K562 (cell line): ENCODE data around the gene HEATR9. TPM values are rescaled to one million over a fixed set of nuclear protein-coding genes. Genes with fewer than 3 reads are reported as not detected.

ENCODE experiments used
- ARID1B ChIP-seq: fragments of 450-650 bp; IDR thresholded peaks from 2 replicates; pipeline ENCODE4 v1.6.1; 2016; ENCODE audit warnings: antibody characterized with exemption, mild to moderate bottlenecking, inconsistent platforms
- BRCA1 ChIP-seq, 2 experiments: fragments of 450-650 bp in 1 of 2; sonication (generic) in 1 of 2; formaldehyde crosslinking in 1 of 2; IDR thresholded peaks; 2 replicates each; pipeline versions ENCODE4 v1.5.0 to v1.6.1; 2017 to 2020; ENCODE audit warnings: mild to moderate bottlenecking in 1 of 2, missing genetic modification reagents in 1 of 2
- BRD9 ChIP-seq: fragments of 450-650 bp; IDR thresholded peaks from 2 replicates; pipeline ENCODE4 v1.6.1; 2018; ENCODE audit warnings: low read depth; ENCODE audit not compliant: partially characterized antibody
- CC2D1A ChIP-seq: fragments of 450-650 bp; IDR thresholded peaks from 2 replicates; pipeline ENCODE4 v1.6.1; 2017; ENCODE audit warnings: mild to moderate bottlenecking
- CREB1 ChIP-seq, 2 experiments: sonication (generic) in 1 of 2; formaldehyde crosslinking in 1 of 2; IDR thresholded peaks; 2 replicates each; pipeline versions ENCODE4 v1.6.1 to v1.8.0; 2012 to 2022; ENCODE audit warnings: inconsistent platforms in 1 of 2, mild to moderate bottlenecking in 1 of 2, missing genetic modification reagents in 1 of 2, moderate library complexity in 1 of 2
- CUX1 ChIP-seq: fragments of 200-800 bp; sonication (Bioruptor generic); IDR thresholded peaks from 2 replicates; pipeline ENCODE4 v1.6.1; 2016; ENCODE audit warnings: missing genetic modification characterization, missing compliant biosample characterization
- ELF4 ChIP-seq: fragments of 450-650 bp; formaldehyde crosslinking; IDR thresholded peaks from 2 replicates; pipeline ENCODE4 v1.4.0; 2022; ENCODE audit warnings: missing genetic modification characterization
- EP300 ChIP-seq: IDR thresholded peaks from 2 replicates; pipeline ENCODE4 v1.6.1; 2012; ENCODE audit warnings: low read length, improper control_type of control experiment
- GATA2 ChIP-seq: sonication (generic); formaldehyde crosslinking; IDR thresholded peaks from 2 replicates; pipeline ENCODE4 v1.4.0; 2020; ENCODE audit warnings: mild to moderate bottlenecking, missing genetic modification reagents
- HDAC1 ChIP-seq, 2 experiments: fragments of 450-650 bp; IDR thresholded peaks; 2 replicates each; pipeline ENCODE4 v1.6.1; 2016 to 2017; ENCODE audit warnings: inconsistent platforms in 1 of 2, mild to moderate bottlenecking in 1 of 2, moderate library complexity in 1 of 2
- HLTF ChIP-seq: fragments of 450-650 bp; IDR thresholded peaks from 2 replicates; pipeline ENCODE4 v1.6.1; 2016
- IRF1 ChIP-seq: sonication (generic); formaldehyde crosslinking; IDR thresholded peaks from 2 replicates; pipeline ENCODE4 v1.8.0; 2022; ENCODE audit warnings: missing genetic modification reagents, mild to moderate bottlenecking, borderline replicate concordance
- MED1 ChIP-seq: sonication (generic); formaldehyde crosslinking; IDR thresholded peaks from 2 replicates; pipeline ENCODE4 v1.8.1; 2023; ENCODE audit warnings: missing genetic modification reagents, borderline replicate concordance
- POLR2B ChIP-seq: fragments of 450-650 bp; IDR thresholded peaks from 2 replicates; pipeline ENCODE4 v1.6.1; 2018; ENCODE audit warnings: low read depth; ENCODE audit not compliant: partially characterized antibody
- SMARCB1 ChIP-seq: IDR thresholded peaks from 2 replicates; pipeline ENCODE4 v1.6.1; 2011; ENCODE audit warnings: improper control_type of control experiment, low read depth; ENCODE audit not compliant: insufficient read length
- SOX6 ChIP-seq: fragments of 450-650 bp; IDR thresholded peaks from 2 replicates; pipeline ENCODE4 v1.6.1; 2014; ENCODE audit warnings: mild to moderate bottlenecking
- XRCC5 ChIP-seq: fragments of 200-400 bp; formaldehyde crosslinking; IDR thresholded peaks from 2 replicates; pipeline ENCODE4 v1.6.1; 2017; ENCODE audit warnings: low read depth, mild to moderate bottlenecking, low read length
- ZMIZ1 ChIP-seq, 2 experiments: fragments of 150-350 bp in 1 of 2; IDR thresholded peaks; 2 replicates each; pipeline ENCODE4 v1.6.1; 2012 to 2016; ENCODE audit warnings: low read depth in 2 of 2, low read length in 2 of 2, mild to moderate bottlenecking in 1 of 2, moderate library complexity in 1 of 2
- ZNF717 ChIP-seq: fragments of 250-450 bp; sonication (Bioruptor Pico); IDR thresholded peaks from 2 replicates; pipeline ENCODE4 v1.5.0; 2021
- ZZZ3 ChIP-seq: fragments of 450-650 bp; IDR thresholded peaks from 2 replicates; pipeline ENCODE4 v1.6.1; 2016; ENCODE audit warnings: antibody characterized with exemption, mild to moderate bottlenecking, moderate library complexity
- polyA plus RNA-seq, 8 experiments: library from polyadenylated mRNA; depleted of rRNA in 4 of 8; stranded (reverse) in 5 of 8; unstranded in 3 of 8; fragments of >200 nt; fragmentation: Nextera tagmentation in 2 of 8; fragmentation: Illumina TruSeq in 1 of 8; extraction: Ambion mirVana in 2 of 8; extraction: Trizol in 1 of 8; gene quantifications; 2 replicates each; pipeline versions ENCODE4 v1.2.1 to v1.2.3, GENCODE V29; 2011 to 2014; ENCODE audit warnings: inconsistent platforms in 1 of 8, missing spikeins in 1 of 8
- total RNA-seq, 7 experiments: library from RNA; depleted of rRNA in 6 of 7; stranded (reverse); fragments of >200 nt in 6 of 7; fragmentation: Illumina TruSeq in 2 of 7; extraction: Trizol in 2 of 7; gene quantifications; 2 replicates each; pipeline versions ENCODE4 v1.2.1 to v1.2.3, GENCODE V29; 2011 to 2021; ENCODE audit warnings: low replicate concordance in 1 of 7

Gene HEATR9
- total and polyA plus RNA-seq, 9 of the 15 experiments (the other 6 are each of a cell fraction or from before 2014, with no cell fraction given): not detected

GRCh38 chr17:35912339-35912912, 43.7 kb upstream of the HEATR9 start (continued):
- TF ChIP-seq ZMIZ1 (IDR thresholded peaks at IDR 0.05; ENCODE audit: low read depth in 2 of 2, low read length in 2 of 2): 0 out of 4 replicates have a peak, but pooled peaks of 1 of the 2 experiments have one; percentile 57
- no peak for TF ChIP-seq CREB1 (IDR thresholded peaks at IDR 0.05)
- TF ChIP-seq CREB1 (CRISPR knock-in tag; IDR thresholded peaks at IDR 0.05): no peak
- TF ChIP-seq GATA2 (CRISPR knock-in tag): peak; percentile 55; the same call in 1 of the 2 replicates
- peak; percentile 87 for TF ChIP-seq EP300
- peak; percentile 63; the same call in 1 of the 2 replicates for TF ChIP-seq CC2D1A
- no peak for TF ChIP-seq ZNF717 (CRISPR knock-in tag)
- TF ChIP-seq SMARCB1: no peak
- TF ChIP-seq HDAC1 (IDR thresholded peaks at IDR 0.05): peak in 1 of 2 experiments; percentile 65; a peak in 2 of 4 replicates
- no peak for TF ChIP-seq CUX1 (CRISPR knock-in tag)
- no peak for TF ChIP-seq BRCA1 (IDR thresholded peaks at IDR 0.05)
- TF ChIP-seq BRCA1 (CRISPR knock-in tag; IDR thresholded peaks at IDR 0.05): no peak
- no peak for TF ChIP-seq POLR2B
- peak; percentile 61 for TF ChIP-seq BRD9
- TF ChIP-seq ELF4: peak; percentile 42; the same call in 1 of the 2 replicates
- TF ChIP-seq MED1 (CRISPR knock-in tag): no peak
- peak; percentile 96 for TF ChIP-seq ARID1B
- TF ChIP-seq HLTF: peak; percentile 72; the same call in 1 of the 2 replicates
- TF ChIP-seq XRCC5: no peak
- TF ChIP-seq SOX6: peak; percentile 83
- TF ChIP-seq IRF1 (CRISPR knock-in tag): no peak
- TF ChIP-seq ZZZ3: no peak
